ENCODE data around the gene DMGDH.

DMGDH gene

GRCh38 chr5:79069488-79070349 lies at the start of gene DMGDH, which contains the start of gene BHMT2:
DMGDH (minus strand) TSS chr5:79069674; CDS start chr5:79069620, 54 bp downstream.
BHMT2 (plus strand) TSS chr5:79069767; CDS start chr5:79069783, 16 bp downstream.
- DNase-seq (ENCODE audit: low read depth in 2 of 2): no peak

GRCh38 chr5:79112703-79113058 lies 43.2 kb upstream of the DMGDH start:
- DNase-seq (ENCODE audit: low read depth in 2 of 2): no peak

GRCh38 chr5:79111960-79112702 lies 42.7 kb upstream of the DMGDH start:
- no peak for DNase-seq (ENCODE audit: low read depth in 2 of 2)

- DNase-seq (ENCODE audit: low read depth in 2 of 2): no peak
Measured at GRCh38 chr5:79111387-79111959, 42.0 kb upstream of the DMGDH start, which contains the start of gene BHMT. BHMT (plus strand) TSS chr5:79111809; CDS start chr5:79111886, 77 bp downstream.

- peak in 1 of 2 donors; percentile 14 for DNase-seq (ENCODE audit: low read depth in 2 of 2)
Measured at GRCh38 chr5:79109527-79110492, 40.3 kb upstream of the DMGDH start.

GRCh38 chr5:79108792-79109191 lies 39.3 kb upstream of the DMGDH start:
- DNase-seq (ENCODE audit: low read depth in 2 of 2): no peak

- DNase-seq (ENCODE audit: low read depth in 2 of 2): no peak
Measured at GRCh38 chr5:79108086-79108485, 38.6 kb upstream of the DMGDH start.

- DNase-seq (ENCODE audit: low read depth in 2 of 2): no peak
Measured at GRCh38 chr5:79107020-79107796, 37.7 kb upstream of the DMGDH start.

GRCh38 chr5:79105868-79106267 lies 36.4 kb upstream of the DMGDH start:
- no peak for DNase-seq (ENCODE audit: low read depth in 2 of 2)

GRCh38 chr5:79093762-79094161 lies 24.3 kb upstream of the DMGDH start:
- DNase-seq (ENCODE audit: low read depth in 2 of 2): no peak

GRCh38 chr5:79091064-79091463 lies 21.6 kb upstream of the DMGDH start:
- no peak for DNase-seq (ENCODE audit: low read depth in 2 of 2)

GRCh38 chr5:79088507-79088906 lies 19.0 kb upstream of the DMGDH start:
- DNase-seq (ENCODE audit: low read depth in 2 of 2): no peak

GRCh38 chr5:79086116-79086515 lies 16.6 kb upstream of the DMGDH start:
- DNase-seq (ENCODE audit: low read depth in 2 of 2): no peak

GRCh38 chr5:79081779-79082178 lies 12.3 kb upstream of the DMGDH start:
- DNase-seq (ENCODE audit: low read depth in 2 of 2): no peak

GRCh38 chr5:79080804-79081203 lies 11.3 kb upstream of the DMGDH start:
- no peak for DNase-seq (ENCODE audit: low read depth in 2 of 2)

- no peak for DNase-seq (ENCODE audit: low read depth in 2 of 2)
Measured at GRCh38 chr5:79077680-79078365, 8.3 kb upstream of the DMGDH start.

GRCh38 chr5:79076819-79077218 lies 7.3 kb upstream of the DMGDH start:
- DNase-seq (ENCODE audit: low read depth in 2 of 2): no peak

GRCh38 chr5:79075646-79076426 lies 6.4 kb upstream of the DMGDH start:
- no peak for DNase-seq (ENCODE audit: low read depth in 2 of 2)

GRCh38 chr5:79074641-79075040 lies 5.2 kb upstream of the DMGDH start:
- no peak for DNase-seq (ENCODE audit: low read depth in 2 of 2)
